Measurements from ENCODE around the gene C20orf144.

GRCh38 chr20:33693289-33693688, 31.2 kb downstream of the C20orf144 start:
- TF ChIP-seq CTCF (conservative IDR thresholded peaks at IDR 0.05 in 1 of 2, IDR thresholded peaks at IDR 0.05 in 1 of 2; ENCODE audit: extremely low read depth in 1 of 2, insufficient read depth in 1 of 2, low read depth in 1 of 2, low read length in 2 of 2) (no peak), EZH2 (IDR thresholded peaks at IDR 0.05; ENCODE audit: borderline replicate concordance, low read length) (no peak)

All from mammary epithelial cell (primary cell).